SK-N-SH treated with all-trans-retinoic acid at 6 μM for 48 hours (cell line): Measurements from ENCODE around the gene BCL6B.

Experiments
- CSDC2 ChIP-seq: fragments of 250-450 bp; sonication (Bioruptor Pico); IDR thresholded peaks from 2 replicates; pipeline ENCODE4 v1.5.0; 2020; ENCODE audit warnings: mild to moderate bottlenecking, moderate library complexity
- ESRRG ChIP-seq: fragments of 250-450 bp; sonication (Bioruptor Pico); IDR thresholded peaks from 2 replicates; pipeline ENCODE4 v1.6.1; 2021; ENCODE audit warnings: mild to moderate bottlenecking
- OSR1 ChIP-seq: fragments of 250-450 bp; sonication (Bioruptor Pico); IDR thresholded peaks from 2 replicates; pipeline ENCODE4 v1.8.0; 2022; ENCODE audit warnings: moderate library complexity, mild to moderate bottlenecking, inconsistent platforms
- POU6F1 ChIP-seq: fragments of 250-450 bp; sonication (Bioruptor Pico); IDR thresholded peaks from 2 replicates; pipeline ENCODE4 v1.8.0; 2021; ENCODE audit warnings: low read depth, mild to moderate bottlenecking, moderate library complexity, borderline replicate concordance
- ZFP3 ChIP-seq: fragments of 250-450 bp; sonication (Bioruptor Pico); IDR thresholded peaks from 2 replicates; pipeline ENCODE4 v1.5.0; 2020; ENCODE audit warnings: mild to moderate bottlenecking, moderate library complexity

GRCh38 chr17:7024402-7024785 lies 1.5 kb downstream of the BCL6B start:
- TF ChIP-seq CSDC2, result no peak
- no peak for TF ChIP-seq POU6F1 (CRISPR knock-in tag)
- no peak for TF ChIP-seq ZFP3 (CRISPR knock-in tag)
- no peak for TF ChIP-seq OSR1 (CRISPR knock-in tag)
- TF ChIP-seq ESRRG (CRISPR knock-in tag), result no peak
